ENCODE measurements around the gene RIC8A.
"Not testable (repeated sequence)": the region's sequence is repeated elsewhere in the genome, so short reads cannot be mapped to it uniquely, and the experiment has no call there.

The RIC8A gene

GRCh38 chr11:207208-207862 is at the start of gene RIC8A, which contains the start of gene BET1L:
Gene RIC8A (plus strand): TSS chr11:207708. CDS start chr11:208855, 1,147 bp downstream.
Gene BET1L (minus strand): TSS chr11:207399. CDS start chr11:207321, 78 bp downstream.
- H3K9me3 ChIP-seq (ENCODE audit: control insufficient read depth, insufficient read depth, low read length), result no peaks in the 10 kb centered on the region
- no peak within 1 kb of the TSS for H3K27ac ChIP-seq (ENCODE audit: low read length)
- peak; percentile 63 for DNase-seq (ENCODE audit: low read depth, low spot score)
- peaks cover 13% of the 10 kb centered on the region; the same call in 1 of the 2 replicates for H3K36me3 ChIP-seq (ENCODE audit: control insufficient read depth, insufficient read depth, low read length)
- no peaks in the 10 kb centered on the region for H3K27me3 ChIP-seq (ENCODE audit: control insufficient read depth, insufficient read depth, low read length)
- H3K4me1 ChIP-seq (ENCODE audit: control insufficient read depth, insufficient read depth, low read length), result peaks cover 3% of the 10 kb centered on the region; the same call in 1 of the 2 replicates
- H3K4me3 ChIP-seq (ENCODE audit: low read length), result peak within 1 kb of the TSS; percentile 91
- no CpG with 5 or more reads among the region's 63 CpGs for WGBS (ENCODE audit: insufficient coverage, insufficient read length)

- H3K4me3 ChIP-seq (ENCODE audit: low read length); H3K9me3 ChIP-seq (ENCODE audit: control insufficient read depth, insufficient read depth, low read length); DNase-seq (ENCODE audit: low read depth, low spot score); H3K27ac ChIP-seq (ENCODE audit: low read length); H3K27me3 ChIP-seq (ENCODE audit: control insufficient read depth, insufficient read depth, low read length); H3K4me1 ChIP-seq (ENCODE audit: control insufficient read depth, insufficient read depth, low read length); H3K36me3 ChIP-seq (ENCODE audit: control insufficient read depth, insufficient read depth, low read length): not testable (repeated sequence)
- no CpG with 5 or more reads among the region's 13 CpGs for WGBS (ENCODE audit: insufficient coverage, insufficient read length)
Measured at GRCh38 chr11:180242-180641, 27.3 kb upstream of the RIC8A start.

- DNase-seq (ENCODE audit: low read depth, low spot score), result not testable (repeated sequence)
Measured at GRCh38 chr11:189200-189783, 18.2 kb upstream of the RIC8A start.

GRCh38 chr11:189843-190311 is 17.6 kb upstream of the RIC8A start:
- not testable (repeated sequence) for H3K27me3 ChIP-seq (ENCODE audit: control insufficient read depth, insufficient read depth, low read length); H3K9me3 ChIP-seq (ENCODE audit: control insufficient read depth, insufficient read depth, low read length); H3K4me1 ChIP-seq (ENCODE audit: control insufficient read depth, insufficient read depth, low read length); H3K4me3 ChIP-seq (ENCODE audit: low read length); H3K27ac ChIP-seq (ENCODE audit: low read length); H3K36me3 ChIP-seq (ENCODE audit: control insufficient read depth, insufficient read depth, low read length); DNase-seq (ENCODE audit: low read depth, low spot score)
- no CpG with 5 or more reads among the region's 25 CpGs for WGBS (ENCODE audit: insufficient coverage, insufficient read length)

More at GRCh38 chr11:189200-189783, 18.2 kb upstream of the RIC8A start:
- H3K4me3 ChIP-seq (ENCODE audit: low read length); H3K36me3 ChIP-seq (ENCODE audit: control insufficient read depth, insufficient read depth, low read length); H3K27me3 ChIP-seq (ENCODE audit: control insufficient read depth, insufficient read depth, low read length); H3K9me3 ChIP-seq (ENCODE audit: control insufficient read depth, insufficient read depth, low read length); H3K4me1 ChIP-seq (ENCODE audit: control insufficient read depth, insufficient read depth, low read length); H3K27ac ChIP-seq (ENCODE audit: low read length): not testable (repeated sequence)
- WGBS (ENCODE audit: insufficient coverage, insufficient read length), result no CpG with 5 or more reads among the region's 55 CpGs

DNA sequence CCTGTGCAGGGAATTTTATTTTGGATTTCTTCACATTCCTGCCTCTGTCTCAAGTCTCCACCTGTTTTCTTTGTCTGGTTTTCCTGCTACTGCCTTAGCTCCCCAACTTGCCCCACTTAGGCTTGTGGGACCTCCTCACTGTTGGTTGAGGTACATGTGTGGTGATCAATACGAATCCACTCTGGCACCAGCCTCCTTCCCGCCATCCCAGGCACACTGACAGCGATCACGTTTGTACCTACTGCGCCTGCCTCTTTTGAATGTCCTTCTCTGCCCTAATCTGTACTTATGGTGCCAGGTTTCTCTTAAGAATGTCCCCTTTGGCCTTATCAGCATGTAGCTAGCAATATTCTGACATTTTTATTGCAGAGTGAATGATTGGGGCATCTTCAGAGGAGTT is 17.0 kb upstream of the RIC8A start:
- not testable (repeated sequence) for H3K4me1 ChIP-seq (ENCODE audit: control insufficient read depth, insufficient read depth, low read length); H3K9me3 ChIP-seq (ENCODE audit: control insufficient read depth, insufficient read depth, low read length); H3K27ac ChIP-seq (ENCODE audit: low read length); DNase-seq (ENCODE audit: low read depth, low spot score); H3K36me3 ChIP-seq (ENCODE audit: control insufficient read depth, insufficient read depth, low read length); H3K4me3 ChIP-seq (ENCODE audit: low read length); H3K27me3 ChIP-seq (ENCODE audit: control insufficient read depth, insufficient read depth, low read length)
- no CpG with 5 or more reads among the region's 5 CpGs for WGBS (ENCODE audit: insufficient coverage, insufficient read length)

- H3K4me3 ChIP-seq (ENCODE audit: low read length); H3K36me3 ChIP-seq (ENCODE audit: control insufficient read depth, insufficient read depth, low read length); H3K9me3 ChIP-seq (ENCODE audit: control insufficient read depth, insufficient read depth, low read length); H3K27ac ChIP-seq (ENCODE audit: low read length); DNase-seq (ENCODE audit: low read depth, low spot score); H3K27me3 ChIP-seq (ENCODE audit: control insufficient read depth, insufficient read depth, low read length); H3K4me1 ChIP-seq (ENCODE audit: control insufficient read depth, insufficient read depth, low read length): not testable (repeated sequence)
- no CpG with 5 or more reads among the region's 8 CpGs for WGBS (ENCODE audit: insufficient coverage, insufficient read length)
Measured at GRCh38 chr11:191490-192478, 15.7 kb upstream of the RIC8A start.

DNA sequence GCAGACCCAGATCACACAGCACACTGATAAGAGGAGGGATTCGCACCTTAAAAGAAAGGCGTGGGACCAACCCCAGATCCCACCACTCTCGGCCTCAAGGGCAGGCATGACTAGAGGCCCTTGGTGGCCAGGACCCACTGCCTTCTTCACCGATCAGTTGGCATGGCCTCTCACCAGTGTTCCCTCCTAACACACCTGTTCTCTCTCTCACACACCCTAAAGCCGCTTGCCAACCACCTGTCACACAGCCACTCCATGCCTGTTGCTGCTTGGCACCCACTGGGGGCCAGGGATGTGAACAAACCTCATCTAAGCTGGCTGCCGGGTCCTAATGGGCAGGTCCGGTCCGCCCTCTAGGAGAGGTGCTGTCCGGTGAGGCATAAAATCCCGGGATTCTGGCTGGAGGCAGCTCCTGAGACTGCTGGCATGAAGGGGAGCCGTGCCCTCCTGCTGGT is 14.8 kb upstream of the RIC8A start, which contains the start of gene SCGB1C1:
SCGB1C1 (plus strand) TSS at position 405 of the 455 bp plus-strand sequence; CDS start at position 427, 22 bp downstream.
- H3K36me3 ChIP-seq (ENCODE audit: control insufficient read depth, insufficient read depth, low read length); H3K4me1 ChIP-seq (ENCODE audit: control insufficient read depth, insufficient read depth, low read length); H3K4me3 ChIP-seq (ENCODE audit: low read length); H3K9me3 ChIP-seq (ENCODE audit: control insufficient read depth, insufficient read depth, low read length); DNase-seq (ENCODE audit: low read depth, low spot score); H3K27me3 ChIP-seq (ENCODE audit: control insufficient read depth, insufficient read depth, low read length); H3K27ac ChIP-seq (ENCODE audit: low read length): not testable (repeated sequence)
- no CpG with 5 or more reads among the region's 11 CpGs for WGBS (ENCODE audit: insufficient coverage, insufficient read length)

- not testable (repeated sequence) for H3K27ac ChIP-seq (ENCODE audit: low read length); H3K27me3 ChIP-seq (ENCODE audit: control insufficient read depth, insufficient read depth, low read length); H3K4me1 ChIP-seq (ENCODE audit: control insufficient read depth, insufficient read depth, low read length); DNase-seq (ENCODE audit: low read depth, low spot score); H3K36me3 ChIP-seq (ENCODE audit: control insufficient read depth, insufficient read depth, low read length); H3K4me3 ChIP-seq (ENCODE audit: low read length); H3K9me3 ChIP-seq (ENCODE audit: control insufficient read depth, insufficient read depth, low read length)
- no CpG with 5 or more reads among the region's 5 CpGs for WGBS (ENCODE audit: insufficient coverage, insufficient read length)
Measured at GRCh38 chr11:193481-193880, 14.0 kb upstream of the RIC8A start.

DNA sequence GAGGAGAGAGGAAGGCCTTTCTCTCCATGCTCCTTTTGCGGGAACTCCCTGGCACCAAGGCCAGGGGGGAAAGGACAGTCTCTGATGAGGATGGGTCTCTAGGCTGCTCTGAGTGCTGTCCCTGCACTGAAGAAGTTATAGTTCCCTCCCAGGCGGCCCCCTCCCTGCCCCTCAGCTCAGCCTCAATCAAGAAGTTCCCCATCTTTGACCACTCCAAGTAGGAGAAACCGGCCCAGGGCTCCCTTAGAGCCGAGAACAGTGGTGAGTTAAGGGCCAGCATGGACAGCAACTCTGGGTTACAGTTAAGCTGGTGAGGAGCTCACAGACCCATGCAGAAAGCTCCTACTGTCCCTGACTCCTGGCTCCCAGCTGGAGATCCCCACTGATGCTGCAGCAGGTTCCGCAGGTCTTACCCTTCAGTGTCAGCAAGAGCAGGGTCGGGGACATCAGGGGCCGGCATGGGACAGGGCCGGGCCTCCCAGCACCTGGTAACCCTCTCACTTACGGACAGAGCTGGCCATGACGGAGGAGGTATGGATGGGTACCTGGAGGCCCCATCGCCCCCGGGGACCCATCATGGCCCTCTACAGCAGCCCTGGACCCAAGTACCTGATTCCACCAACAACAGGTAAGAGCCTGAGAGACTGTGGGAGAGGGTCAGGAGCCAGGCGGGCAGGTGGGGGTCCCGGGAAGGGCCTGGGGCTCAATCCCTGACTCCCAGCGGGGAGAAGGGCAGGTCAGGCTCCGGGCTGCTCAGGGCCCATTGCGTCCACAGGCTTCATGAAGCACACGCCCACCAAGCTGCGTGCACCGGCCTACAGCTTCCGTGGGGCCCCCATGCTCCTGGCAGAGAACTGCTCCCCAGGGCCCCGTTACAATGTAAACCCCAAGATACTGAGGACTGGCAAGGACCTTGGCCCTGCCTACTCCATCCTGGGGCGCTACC is 10.4 kb upstream of the RIC8A start:
- no peaks in the 10 kb centered on the region for H3K36me3 ChIP-seq (ENCODE audit: control insufficient read depth, insufficient read depth, low read length)
- H3K9me3 ChIP-seq (ENCODE audit: control insufficient read depth, insufficient read depth, low read length), result peaks cover 2% of the 10 kb centered on the region; the same call in 1 of the 2 replicates
- no peak overlapping the region for H3K27ac ChIP-seq (ENCODE audit: low read length)
- DNase-seq (ENCODE audit: low read depth, low spot score), result no peak
- no CpG with 5 or more reads among the region's 23 CpGs for WGBS (ENCODE audit: insufficient coverage, insufficient read length)
- H3K4me1 ChIP-seq (ENCODE audit: control insufficient read depth, insufficient read depth, low read length), result no peaks in the 10 kb centered on the region
- H3K27me3 ChIP-seq (ENCODE audit: control insufficient read depth, insufficient read depth, low read length), result no peaks in the 10 kb centered on the region
- H3K4me3 ChIP-seq (ENCODE audit: low read length), result no peak overlapping the region

Measured in iPS DF 6.9 (cell line).